Liver (tissue), 9 donors: ENCODE results near the gene GABRR3. TPM values are rescaled to one million over a fixed set of nuclear protein-coding genes. Genes with fewer than 3 reads are reported as not detected.

Experiments
- DNase-seq: peaks from one replicate; pipeline ENCODE4 v3.0.0-alpha.2; 2017; ENCODE audit warnings: low spot score
- H3K27ac ChIP-seq, 2 donors: one replicate each; pipeline ENCODE4 v1.7.0; 2013; ENCODE audit warnings: inconsistent platforms in 2 of 2, low read length in 2 of 2, control low read depth in 1 of 2, low read depth in 1 of 2, mild to moderate bottlenecking in 1 of 2
- H3K27me3 ChIP-seq, 4 donors: one replicate each; pipeline versions ENCODE4 v1.6.1 to v1.7.0; 2013; ENCODE audit warnings: low read length in 3 of 4, inconsistent platforms in 1 of 4, mild to moderate bottlenecking in 1 of 4, moderate library complexity in 1 of 4; ENCODE audit not compliant: control insufficient read depth in 4 of 4, insufficient read depth in 4 of 4
- H3K36me3 ChIP-seq, 4 donors: one replicate each; pipeline versions ENCODE4 v1.6.1 to v1.7.0; 2013; ENCODE audit warnings: low read length in 3 of 4, mild to moderate bottlenecking in 3 of 4, low read depth in 1 of 4, moderate library complexity in 1 of 4; ENCODE audit not compliant: control insufficient read depth in 4 of 4, insufficient read depth in 3 of 4
- H3K4me1 ChIP-seq, 4 donors: one replicate each; pipeline versions ENCODE4 v1.6.1 to v1.7.0; 2013; ENCODE audit warnings: low read length in 3 of 4, mild to moderate bottlenecking in 3 of 4, moderate library complexity in 1 of 4; ENCODE audit not compliant: control insufficient read depth in 4 of 4, insufficient read depth in 4 of 4
- H3K4me3 ChIP-seq, 3 donors: one replicate each; pipeline versions ENCODE4 v1.6.1 to v1.7.0; 2013; ENCODE audit warnings: low read length in 3 of 3, control low read depth in 1 of 3, low read depth in 1 of 3, mild to moderate bottlenecking in 1 of 3
- H3K9ac ChIP-seq, 2 donors: one replicate each; pipeline ENCODE4 v1.7.0; 2013; ENCODE audit warnings: low read length in 2 of 2, mild to moderate bottlenecking in 2 of 2, moderate library complexity in 2 of 2, control low read depth in 1 of 2, low read depth in 1 of 2
- H3K9me3 ChIP-seq, 4 donors: one replicate each; pipeline versions ENCODE4 v1.6.1 to v1.7.0; 2013; ENCODE audit warnings: low read length in 3 of 4; ENCODE audit not compliant: control insufficient read depth in 4 of 4
- ATF3 ChIP-seq: IDR thresholded peaks from 2 replicates; pipeline ENCODE4 v1.6.1; 2016; ENCODE audit warnings: antibody characterized with exemption
- CTCF ChIP-seq: fragments of 150-350 bp; IDR thresholded peaks from 2 replicates; pipeline ENCODE4 v1.5.1; 2017; ENCODE audit warnings: improper control_type of control experiment, low read depth, low read length; ENCODE audit not compliant: missing input control
- EGR1 ChIP-seq, 2 donors: IDR thresholded peaks; 2 replicates each; pipeline ENCODE4 v1.6.1; 2016 to 2018; ENCODE audit warnings: antibody characterized with exemption in 2 of 2, low read depth in 2 of 2
- FOXA1 ChIP-seq: IDR thresholded peaks from 2 replicates; pipeline ENCODE4 v1.6.1; 2016; ENCODE audit warnings: antibody characterized with exemption
- FOXA2 ChIP-seq: IDR thresholded peaks from 2 replicates; pipeline ENCODE4 v1.6.1; 2016; ENCODE audit warnings: antibody characterized with exemption
- GABPA ChIP-seq, 2 donors: IDR thresholded peaks in 1 of 2; conservative IDR thresholded peaks in 1 of 2; 2 replicates each; pipeline ENCODE4 v1.6.1; 2016; ENCODE audit warnings: antibody characterized with exemption in 2 of 2, mild to moderate bottlenecking in 1 of 2, moderate library complexity in 1 of 2
- HNF4A ChIP-seq, 2 donors: conservative IDR thresholded peaks; 2 replicates each; pipeline ENCODE4 v1.6.1; 2016; ENCODE audit warnings: antibody characterized with exemption in 2 of 2, mild to moderate bottlenecking in 2 of 2
- HNF4G ChIP-seq: IDR thresholded peaks from 2 replicates; pipeline ENCODE4 v1.6.1; 2016; ENCODE audit warnings: antibody characterized with exemption
- JUND ChIP-seq, 2 donors: IDR thresholded peaks; 2 replicates each; pipeline ENCODE4 v1.6.1; 2016; ENCODE audit warnings: antibody characterized with exemption in 2 of 2
- MAX ChIP-seq: IDR thresholded peaks from 2 replicates; pipeline ENCODE4 v1.6.1; 2016; ENCODE audit warnings: antibody characterized with exemption
- NR2F2 ChIP-seq: IDR thresholded peaks from 2 replicates; pipeline ENCODE4 v1.6.1; 2016; ENCODE audit warnings: antibody characterized with exemption
- RAD21 ChIP-seq, 2 donors: IDR thresholded peaks; 2 replicates each; pipeline ENCODE4 v1.6.1; 2016; ENCODE audit warnings: antibody characterized with exemption in 2 of 2, mild to moderate bottlenecking in 2 of 2
- REST ChIP-seq: IDR thresholded peaks from 2 replicates; pipeline ENCODE4 v1.6.1; 2016; ENCODE audit warnings: antibody characterized with exemption, mild to moderate bottlenecking
- RXRA ChIP-seq, 2 donors: IDR thresholded peaks; 2 replicates each; pipeline ENCODE4 v1.6.1; 2017 to 2018; ENCODE audit warnings: antibody characterized with exemption in 2 of 2, mild to moderate bottlenecking in 1 of 2
- SP1 ChIP-seq: IDR thresholded peaks from 2 replicates; pipeline ENCODE4 v1.6.1; 2018; ENCODE audit warnings: antibody characterized with exemption, mild to moderate bottlenecking
- TAF1 ChIP-seq: conservative IDR thresholded peaks from 2 replicates; pipeline ENCODE4 v1.6.1; 2016; ENCODE audit warnings: antibody characterized with exemption, mild to moderate bottlenecking
- YY1 ChIP-seq: IDR thresholded peaks from 2 replicates; pipeline ENCODE4 v1.6.1; 2016; ENCODE audit warnings: antibody characterized with exemption, mild to moderate bottlenecking
- ZBTB33 ChIP-seq: IDR thresholded peaks from 2 replicates; pipeline ENCODE4 v1.6.1; 2016; ENCODE audit warnings: antibody characterized with exemption
- whole genome bisulfite sequencing: extraction: QIAGEN DNeasy Blood & Tissue Kit; methylation state at CpG from one replicate; pipeline ENCODE4 v1.1.7; 2013; 5-methylcytosine and 5-hydroxymethylcytosine counted together
- polyA plus RNA-seq, 2 donors: library from polyadenylated mRNA; stranded (reverse) in 1 of 2; unstranded in 1 of 2; fragments of 200-250 nt in 1 of 2; fragments of >200 nt in 1 of 2; fragmentation: Nextera tagmentation in 1 of 2; extraction: Ambion mirVana in 1 of 2; gene quantifications; one replicate each; pipeline versions ENCODE4 v1.2.1 to v1.2.3, GENCODE V29; 2013 to 2015
- total RNA-seq, 2 donors: library from RNA; depleted of rRNA; stranded (reverse); fragments of >200 nt; gene quantifications; one replicate each; pipeline ENCODE4 v1.2.3, GENCODE V29; 2014
- donor health status: healthy.
- donor health status: healthy.
- donor health status: healthy.
- donor health status: healthy.
- donor health status: healthy.

Gene GABRR3
- total and polyA plus RNA-seq, 4 donors, result not detected

GRCh38 chr3:98032904-98033303, 2.2 kb downstream of the GABRR3 start:
- Histone ChIP-seq H3K9ac (no peak overlapping the region), H3K27me3 (peaks cover 0 to 15% (median 3%) of the 10 kb centered on the region in 4 donors), H3K4me3 (no peak overlapping the region), H3K27ac (no peak overlapping the region), H3K36me3 (no peaks in the 10 kb centered on the region), H3K9me3 (no peaks in the 10 kb centered on the region), H3K4me1 (no peaks in the 10 kb centered on the region)
- WGBS, result 41% methylated on average over 1 of the region's 1 CpG
- TF ChIP-seq REST (no peak), RXRA (IDR thresholded peaks at IDR 0.05) (no peak), MAX (no peak), FOXA2 (no peak), SP1 (no peak), YY1 (no peak), CTCF (no peak), NR2F2 (no peak), ZBTB33 (no peak), ATF3 (no peak), FOXA1 (no peak), HNF4A (conservative IDR thresholded peaks at IDR 0.05) (no peak), GABPA (IDR thresholded peaks at IDR 0.05 in 1 of 2, conservative IDR thresholded peaks at IDR 0.05 in 1 of 2) (no peak), HNF4G (no peak), JUND (IDR thresholded peaks at IDR 0.05) (no peak), RAD21 (IDR thresholded peaks at IDR 0.05) (no peak), EGR1 (IDR thresholded peaks at IDR 0.05; ENCODE audit: low read depth in 2 of 2) (no peak), TAF1 (no peak)
- DNase-seq, result no peak
